GM18870 (cell line): ENCODE data around the gene LTB4R2.

Source experiments
- ATAC-seq: cut with Tn5 transposase; IDR thresholded peaks from one replicate; pipeline ENCODE4 v1.9.1; 2021; ENCODE audit warnings: moderate library complexity; ENCODE audit not compliant: unreplicated experiment

LTB4R2 gene

DNA sequence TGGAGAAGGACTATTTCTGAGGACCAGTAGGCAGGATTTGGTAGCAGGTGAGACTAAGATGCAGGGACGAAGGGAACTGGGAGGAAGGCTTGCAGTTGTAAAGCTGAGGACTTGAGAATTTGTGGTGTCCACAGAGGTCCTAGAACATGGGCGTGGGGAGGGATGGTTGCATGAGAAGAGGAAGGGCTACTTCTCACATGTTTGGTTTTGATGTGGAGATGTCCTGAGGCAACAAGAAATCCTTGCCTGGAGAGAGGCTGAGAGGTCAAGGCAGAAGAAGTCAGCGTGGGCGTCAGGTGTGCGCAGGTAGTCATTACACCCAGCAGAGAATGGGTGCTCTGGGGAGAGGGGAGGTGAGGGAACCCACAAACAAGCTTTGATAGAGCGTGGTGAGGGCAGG lies 32.9 kb upstream of the LTB4R2 start:
- ATAC-seq = no peak

GRCh38 chr14:24277606-24278321 lies 32.2 kb upstream of the LTB4R2 start:
- no peak for ATAC-seq

- ATAC-seq = no peak
These were observed 31.5 kb upstream of the LTB4R2 start for GRCh38 chr14:24278424-24278823.

- no peak for ATAC-seq
These were observed 30.4 kb upstream of the LTB4R2 start for GRCh38 chr14:24279301-24280186.

DNA sequence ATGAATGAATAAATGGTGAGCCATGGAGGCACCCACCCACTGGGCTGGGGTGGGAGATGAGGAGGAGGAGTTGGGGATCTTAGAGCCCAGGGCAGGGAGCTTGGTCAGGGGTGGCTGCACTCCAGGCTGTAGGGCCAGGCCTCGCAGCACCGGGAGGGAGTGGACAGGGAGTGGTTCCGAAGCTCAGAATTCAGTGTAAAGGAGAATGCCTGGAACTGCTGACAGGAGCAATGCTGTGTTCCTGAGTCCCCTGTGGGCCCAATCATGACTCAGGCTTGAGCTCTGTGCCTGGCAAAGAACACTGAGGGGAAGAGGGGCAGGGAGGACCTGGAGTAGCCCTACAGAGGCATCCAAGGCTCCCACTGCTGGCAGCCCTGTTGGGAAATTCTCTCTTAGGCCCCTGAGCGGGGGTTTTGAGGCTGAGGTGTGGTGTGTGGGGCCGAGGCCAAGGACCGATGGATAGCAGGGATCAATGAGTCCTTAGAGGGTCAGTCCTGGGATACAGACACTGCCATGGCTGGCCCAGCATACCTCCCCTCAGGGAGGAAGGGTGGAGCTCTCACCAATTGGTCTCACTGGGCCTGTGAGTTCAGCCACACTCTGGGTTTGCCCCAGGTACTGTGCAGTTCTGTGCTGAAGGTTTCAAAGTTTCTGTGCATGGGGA lies 29.0 kb upstream of the LTB4R2 start:
- no peak for ATAC-seq

GRCh38 chr14:24281636-24282035 lies 28.3 kb upstream of the LTB4R2 start:
- no peak for ATAC-seq

DNA sequence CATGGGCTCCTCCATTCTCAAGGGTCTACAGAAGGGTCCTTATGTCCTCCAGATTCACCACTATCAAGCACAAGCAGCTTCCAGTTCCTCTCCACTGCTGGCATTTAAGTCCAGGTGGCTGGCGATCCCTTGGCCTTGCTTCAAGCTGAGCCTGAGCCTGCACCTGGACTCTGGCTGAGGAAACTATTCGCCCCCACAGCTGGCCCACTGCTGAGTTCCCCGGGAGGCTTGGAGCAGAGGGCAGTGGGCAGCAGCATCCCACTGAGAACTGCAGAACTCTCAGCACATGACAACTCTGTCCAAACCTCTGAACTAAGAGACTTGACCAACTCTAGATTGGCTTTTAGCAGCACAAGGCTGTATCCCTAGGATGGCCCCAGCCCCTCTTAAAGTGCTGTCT lies 27.2 kb upstream of the LTB4R2 start:
- no peak for ATAC-seq

DNA sequence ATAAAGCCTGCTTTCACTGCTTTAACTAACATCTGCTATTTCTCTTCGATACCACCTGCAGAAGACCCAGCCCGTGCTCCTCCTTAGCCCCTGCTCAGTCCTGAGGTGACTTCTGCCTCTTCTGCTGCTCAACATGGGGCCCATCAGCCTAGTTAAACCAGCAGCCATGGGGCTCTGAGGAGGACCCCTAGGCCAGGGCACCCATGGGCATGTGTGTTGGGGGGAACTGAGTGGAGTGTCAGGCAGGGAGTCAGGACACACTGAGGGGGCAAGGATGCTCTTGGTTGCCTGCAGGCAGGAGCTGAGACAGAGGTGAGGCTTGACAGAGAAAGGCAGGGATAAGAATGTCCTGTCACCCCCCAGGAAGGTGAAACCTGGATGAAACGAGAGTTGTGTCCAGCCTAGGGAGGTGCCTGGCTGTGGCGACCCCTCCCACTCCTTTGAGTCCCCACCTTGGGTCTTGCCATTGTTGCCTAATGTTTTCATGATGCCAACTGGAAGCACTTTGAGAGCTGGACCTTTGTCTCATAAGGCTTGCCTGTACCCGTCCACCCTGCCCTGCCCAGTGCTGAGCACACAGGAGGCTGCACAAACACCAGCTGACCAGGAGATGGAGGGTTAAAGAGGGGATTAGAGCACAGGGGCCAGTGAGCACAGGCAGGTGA lies 26.0 kb upstream of the LTB4R2 start:
- no peak for ATAC-seq

DNA sequence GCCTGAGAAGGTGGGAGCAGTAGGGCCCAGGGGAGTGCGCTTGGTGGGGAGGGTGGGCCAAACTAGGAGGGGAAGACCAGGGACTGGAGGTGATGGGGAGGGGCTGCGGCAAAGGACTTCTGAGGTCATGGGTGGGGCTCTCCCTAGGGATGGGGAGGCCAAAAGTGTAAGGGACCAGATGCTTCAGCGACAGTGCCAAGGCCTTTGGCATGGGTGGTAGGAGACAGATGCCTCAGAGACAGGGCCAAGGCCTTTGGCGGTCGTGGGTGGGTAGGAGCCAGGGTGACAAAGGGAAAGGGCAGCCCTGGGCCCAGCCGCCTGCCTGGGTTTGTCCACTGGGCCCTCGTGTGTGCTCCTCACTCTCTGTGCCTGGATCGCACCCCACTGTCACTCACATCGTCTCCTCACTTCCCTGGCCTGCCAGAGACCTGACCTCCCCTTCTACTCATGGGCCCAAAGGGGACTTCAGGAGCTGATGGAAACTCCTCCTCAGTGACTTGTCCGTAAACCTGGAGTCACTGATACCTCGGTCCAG lies 25.4 kb upstream of the LTB4R2 start:
- no peak for ATAC-seq

DNA sequence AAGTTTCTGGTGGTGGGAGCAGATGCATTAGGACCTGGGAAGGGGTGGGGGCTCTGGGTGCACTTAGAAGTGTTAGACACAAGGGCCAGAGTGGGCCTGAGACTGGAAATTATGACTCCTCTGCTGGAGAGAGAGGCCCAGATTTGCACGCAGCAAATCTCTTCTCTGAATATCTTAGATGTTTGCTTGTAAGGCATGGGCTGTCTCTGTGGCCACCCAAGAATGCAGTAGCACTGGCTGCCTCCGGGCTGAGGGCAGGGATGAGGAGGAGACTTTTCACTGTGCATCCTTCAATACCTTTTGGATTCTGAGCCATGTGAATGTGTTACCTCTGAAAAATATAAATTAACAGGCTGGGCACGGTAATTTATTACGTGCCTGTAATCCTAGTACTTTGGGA lies 24.6 kb upstream of the LTB4R2 start:
- no peak for ATAC-seq

- ATAC-seq = no peak
These were observed 22.9 kb upstream of the LTB4R2 start for GRCh38 chr14:24286996-24287395.

- ATAC-seq = no peak
These were observed 20.2 kb upstream of the LTB4R2 start for GRCh38 chr14:24289649-24290280.

GRCh38 chr14:24290746-24291145 lies 19.2 kb upstream of the LTB4R2 start:
- no peak for ATAC-seq

- no peak for ATAC-seq
These were observed 18.4 kb upstream of the LTB4R2 start for GRCh38 chr14:24291446-24292117.

GRCh38 chr14:24292118-24292807 lies 17.7 kb upstream of the LTB4R2 start:
- no peak for ATAC-seq

DNA sequence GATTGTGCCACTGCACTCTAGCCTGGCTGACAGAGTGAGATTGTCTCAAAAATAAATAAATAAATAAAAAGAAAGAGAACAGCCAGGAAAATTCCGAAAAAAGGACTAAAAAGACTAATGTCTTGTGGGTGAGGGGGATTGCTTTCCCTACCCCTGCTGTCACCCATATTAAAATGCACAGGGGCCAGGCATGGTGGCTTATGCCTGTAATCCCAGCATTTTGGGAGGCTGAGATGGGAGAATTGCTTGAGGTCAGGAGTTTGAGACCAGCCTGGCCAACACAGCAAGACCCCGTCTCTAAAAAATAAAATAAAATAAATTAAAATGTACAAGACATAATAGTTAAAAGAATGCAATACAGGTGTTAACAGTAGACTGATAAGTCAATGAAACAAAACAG lies 16.4 kb upstream of the LTB4R2 start:
- no peak for ATAC-seq

DNA sequence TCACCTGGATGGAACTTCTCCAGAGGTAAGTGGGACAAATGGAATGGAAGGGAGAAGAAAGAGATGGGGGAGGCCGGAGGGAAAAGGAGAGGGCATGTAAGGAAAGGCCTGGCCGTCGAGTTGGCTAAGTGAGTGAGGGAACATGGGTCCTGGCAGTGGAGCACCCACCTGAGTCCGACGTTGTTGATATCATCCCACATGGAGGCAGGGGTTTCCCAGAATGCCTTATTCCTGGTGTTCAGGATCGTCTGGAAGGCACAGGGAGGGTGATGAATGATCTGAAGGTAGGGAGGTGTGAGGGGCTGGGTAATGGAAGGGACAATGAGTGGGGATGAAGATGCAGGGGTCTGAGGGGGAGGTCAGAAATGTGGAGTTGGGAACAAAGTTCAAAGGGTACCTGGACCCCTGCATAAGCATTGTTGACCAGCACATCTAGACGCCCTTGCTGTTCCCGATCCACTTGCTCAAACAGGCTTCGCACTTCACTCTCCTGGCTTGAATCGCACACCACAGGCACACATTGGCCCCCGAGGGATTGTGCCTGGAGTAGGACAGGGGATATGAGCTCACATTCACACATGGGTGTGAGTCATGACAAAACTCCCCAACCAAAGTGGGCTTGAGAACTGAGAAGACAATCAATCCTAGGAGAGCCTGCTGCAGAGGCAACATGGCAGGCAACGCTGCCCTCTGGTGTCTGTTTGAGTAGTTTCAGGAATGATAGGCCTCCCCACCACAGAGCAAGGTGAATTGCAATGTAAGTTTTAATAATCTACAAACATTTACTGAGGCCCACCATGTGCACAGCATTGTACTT lies 13.4 kb upstream of the LTB4R2 start:
- peak; percentile 49 for ATAC-seq

- ATAC-seq = no peak
These were observed 12.6 kb upstream of the LTB4R2 start for GRCh38 chr14:24297190-24297964.
